PC-3 (cell line): ENCODE results near the gene TSHZ3. TPM values are rescaled to one million over a fixed set of nuclear protein-coding genes. Genes with fewer than 3 reads are reported as not detected.

ENCODE experiments used
- ATAC-seq: fragments of 200-7000 bp; cut with Tn5 transposase; 2 replicates; pipeline ENCODE4 v1.9.1; 2020; ENCODE audit warnings: mild to moderate bottlenecking, moderate library complexity
- BruUV-seq: library from RNA; stranded (reverse); fragments of 400-500 nt; replicated peaks from 2 replicates; lab custom pipeline; 2021; lab: Mats Ljungman, UMichigan
- CTCF ChIA-PET: fragments of 300-600 bp; sonication (Branson Sonifier 250); formaldehyde crosslinking; loops from one replicate; lab custom pipeline; 2022; ENCODE audit warnings: antibody characterized with exemption; lab: Charles Lee
- POLR2A ChIA-PET: fragments of 300-600 bp; sonication (Branson Sonifier 250); formaldehyde crosslinking; loops from one replicate; lab custom pipeline; 2022; ENCODE audit warnings: antibody characterized with exemption; ENCODE audit not compliant: unreplicated experiment; lab: Charles Lee
- DNase-seq: peaks from one replicate; pipeline ENCODE4 v3.0.0-alpha.2; 2015
- H2AFZ ChIP-seq: fragments of 300-600 bp; sonication (generic); 2 replicates; pipeline ENCODE4 v1.6.0; 2016; ENCODE audit warnings: antibody characterized with exemption, low read length
- H3F3A ChIP-seq: fragments of 300-600 bp; sonication (generic); one replicate; pipeline ENCODE4 v1.6.0; 2017; ENCODE audit warnings: antibody characterized with exemption, low read length, control low read depth, mild to moderate bottlenecking; ENCODE audit not compliant: unreplicated experiment
- H3K27ac ChIP-seq: fragments of 300-600 bp; sonication (generic); 2 replicates; pipeline ENCODE4 v1.5.1; 2016; ENCODE audit warnings: mild to moderate bottlenecking, low read length
- H3K27me3 ChIP-seq: fragments of 300-600 bp; sonication (generic); 2 replicates; pipeline ENCODE4 v1.6.1; 2016; ENCODE audit warnings: low read length, mixed read lengths
- H3K36me3 ChIP-seq: fragments of 300-600 bp; sonication (generic); 2 replicates; pipeline ENCODE4 v1.6.1; 2016; ENCODE audit warnings: low read depth, mixed run types, low read length, mixed read lengths
- H3K4me1 ChIP-seq: fragments of 300-600 bp; sonication (generic); 2 replicates; pipeline ENCODE4 v1.5.1; 2016; ENCODE audit warnings: low read length; ENCODE audit not compliant: insufficient read depth
- H3K4me2 ChIP-seq: fragments of 300-600 bp; sonication (generic); 2 replicates; pipeline ENCODE4 v1.6.0; 2016; ENCODE audit warnings: low read length
- H3K4me3 ChIP-seq: fragments of 300-600 bp; sonication (generic); 2 replicates; pipeline ENCODE4 v1.5.1; 2016; ENCODE audit warnings: mild to moderate bottlenecking, low read length, mixed read lengths
- H3K79me2 ChIP-seq: fragments of 300-600 bp; sonication (generic); 2 replicates; pipeline ENCODE4 v1.6.1; 2017; ENCODE audit warnings: low read length, mixed read lengths
- H3K9ac ChIP-seq: fragments of 300-600 bp; sonication (generic); 2 replicates; pipeline ENCODE4 v1.6.0; 2016; ENCODE audit warnings: mild to moderate bottlenecking, low read length
- H3K9me2 ChIP-seq: fragments of 300-600 bp; sonication (generic); replicated peaks from 2 replicates; pipeline ENCODE4 v1.6.1; 2016; ENCODE audit warnings: mixed run types, low read length, mixed read lengths
- H3K9me3 ChIP-seq: fragments of 300-600 bp; sonication (generic); 2 replicates; pipeline ENCODE4 v1.6.1; 2016; ENCODE audit warnings: low read length, mixed read lengths
- H4K20me1 ChIP-seq: fragments of 300-600 bp; sonication (generic); 2 replicates; pipeline ENCODE4 v1.6.1; 2016; ENCODE audit warnings: low read length, mixed read lengths
- EZH2 ChIP-seq: fragments of 300-600 bp; sonication (generic); IDR thresholded peaks from one replicate; pipeline ENCODE4 v1.6.1; 2017; ENCODE audit warnings: antibody characterized with exemption, mild to moderate bottlenecking, low read length; ENCODE audit not compliant: unreplicated experiment
- EZH2phosphoT487 ChIP-seq: fragments of 300-600 bp; sonication (generic); IDR thresholded peaks from 2 replicates; pipeline ENCODE4 v1.6.1; 2018; ENCODE audit warnings: mild to moderate bottlenecking, antibody characterized with exemption, low read length, borderline replicate concordance
- intact Hi-C: fragments of 100-400 bp; cut with micrococcal nuclease; formaldehyde crosslinking; loops from 2 replicates; pipeline ENCODE4 v1.9.0; 2023
- total RNA-seq: library from RNA; depleted of rRNA; stranded (reverse); fragments of >200 nt; gene quantifications from 2 replicates; pipeline ENCODE4 v1.2.3, GENCODE V29; 2014
- TF ChIP-seq, protein P1 (sequence below): fragments of 300-600 bp; sonication (generic); conservative IDR thresholded peaks from 2 replicates; pipeline ENCODE4 v1.5.1; 2017; ENCODE audit warnings: antibody characterized with exemption, low read depth, mild to moderate bottlenecking, low read length

The TSHZ3 gene
- total RNA-seq, 1 experiment from 2014 or later, result 0.18 TPM

DNA sequence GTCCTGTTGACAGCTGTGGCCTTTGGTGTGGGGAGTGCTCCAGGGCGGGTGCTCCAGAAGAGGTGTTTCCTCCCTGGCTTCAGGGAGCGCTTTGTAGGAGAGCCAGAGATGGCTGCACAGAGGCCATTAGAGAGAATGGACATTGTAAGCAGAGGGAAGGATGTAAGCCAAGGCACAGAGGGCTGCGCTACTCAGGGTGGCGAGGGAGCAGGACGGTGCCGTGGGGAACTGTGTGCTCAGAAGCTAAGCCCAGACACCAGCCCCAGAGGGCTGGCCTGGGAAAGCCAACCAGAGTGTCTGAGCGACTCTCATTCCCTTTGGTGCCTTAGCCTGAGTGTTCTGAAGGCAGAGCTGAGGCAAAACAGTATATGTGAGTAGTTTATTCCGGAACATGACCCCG, 92.2 kb downstream of the TSHZ3 start:
- DNase-seq, result no peak
- no peaks in the 10 kb centered on the region for H3K36me3 ChIP-seq
- no TSS peak for BruUV-seq
- H3K9ac ChIP-seq, result no peak overlapping the region
- H3F3A ChIP-seq, result no peaks in the 10 kb centered on the region
- H3K4me1 ChIP-seq, result no peaks in the 10 kb centered on the region
- H3K27me3 ChIP-seq, result no peaks in the 10 kb centered on the region
- no peaks in the 10 kb centered on the region for H3K79me2 ChIP-seq
- no peak overlapping the region for H3K4me3 ChIP-seq
- ChIA-PET CTCF (no interaction called here), POLR2A (no interaction called here)
- no peak overlapping the region for H2AFZ ChIP-seq
- H3K4me2 ChIP-seq, result no peak overlapping the region
- intact Hi-C loops, result no loop called here
- no peaks in the 10 kb centered on the region for H4K20me1 ChIP-seq
- TF ChIP-seq, protein P1, sequence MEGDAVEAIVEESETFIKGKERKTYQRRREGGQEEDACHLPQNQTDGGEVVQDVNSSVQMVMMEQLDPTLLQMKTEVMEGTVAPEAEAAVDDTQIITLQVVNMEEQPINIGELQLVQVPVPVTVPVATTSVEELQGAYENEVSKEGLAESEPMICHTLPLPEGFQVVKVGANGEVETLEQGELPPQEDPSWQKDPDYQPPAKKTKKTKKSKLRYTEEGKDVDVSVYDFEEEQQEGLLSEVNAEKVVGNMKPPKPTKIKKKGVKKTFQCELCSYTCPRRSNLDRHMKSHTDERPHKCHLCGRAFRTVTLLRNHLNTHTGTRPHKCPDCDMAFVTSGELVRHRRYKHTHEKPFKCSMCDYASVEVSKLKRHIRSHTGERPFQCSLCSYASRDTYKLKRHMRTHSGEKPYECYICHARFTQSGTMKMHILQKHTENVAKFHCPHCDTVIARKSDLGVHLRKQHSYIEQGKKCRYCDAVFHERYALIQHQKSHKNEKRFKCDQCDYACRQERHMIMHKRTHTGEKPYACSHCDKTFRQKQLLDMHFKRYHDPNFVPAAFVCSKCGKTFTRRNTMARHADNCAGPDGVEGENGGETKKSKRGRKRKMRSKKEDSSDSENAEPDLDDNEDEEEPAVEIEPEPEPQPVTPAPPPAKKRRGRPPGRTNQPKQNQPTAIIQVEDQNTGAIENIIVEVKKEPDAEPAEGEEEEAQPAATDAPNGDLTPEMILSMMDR, result no peak
- TF ChIP-seq EZH2, result no peak
- TF ChIP-seq EZH2phosphoT487, result no peak
- H3K9me2 ChIP-seq, result no peaks in the 10 kb centered on the region
- no peak overlapping the region for H3K27ac ChIP-seq
- no peak for ATAC-seq
- H3K9me3 ChIP-seq, result no peaks in the 10 kb centered on the region

DNA sequence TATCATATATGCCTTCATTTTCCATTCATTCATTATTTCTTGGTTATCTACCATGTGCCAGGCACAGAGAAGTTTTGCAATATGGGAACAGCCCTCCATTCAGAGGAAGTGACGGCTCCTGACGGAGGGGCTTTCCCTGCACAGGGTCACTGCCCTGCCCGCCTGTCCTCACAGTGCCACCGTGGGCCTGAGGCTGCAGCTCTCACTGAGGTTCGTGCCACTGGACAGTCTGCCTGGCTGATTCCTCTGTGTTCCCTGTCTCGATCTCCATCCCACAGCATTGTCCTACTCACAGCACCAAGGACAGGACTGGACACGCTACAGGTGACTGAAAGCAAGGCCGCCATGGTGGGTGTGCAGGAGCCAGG, 92.7 kb downstream of the TSHZ3 start:
- H3K27ac ChIP-seq, result no peak overlapping the region
- H2AFZ ChIP-seq, result no peak overlapping the region
- CTCF ChIA-PET, result no interaction called here
- no peaks in the 10 kb centered on the region for H4K20me1 ChIP-seq
- TF ChIP-seq EZH2phosphoT487 (no peak), EZH2 (no peak)
- TF ChIP-seq, protein P1, result no peak
- H3K79me2 ChIP-seq, result no peaks in the 10 kb centered on the region
- no peaks in the 10 kb centered on the region for H3K9me3 ChIP-seq
- no peaks in the 10 kb centered on the region for H3K9me2 ChIP-seq
- H3K9ac ChIP-seq, result no peak overlapping the region
- POLR2A ChIA-PET, result no interaction called here
- H3K36me3 ChIP-seq, result no peaks in the 10 kb centered on the region
- no peak for ATAC-seq
- DNase-seq, result no peak
- no TSS peak for BruUV-seq
- H3K4me3 ChIP-seq, result no peak overlapping the region
- intact Hi-C loops, result no loop called here
- H3K4me2 ChIP-seq, result no peak overlapping the region
- H3K27me3 ChIP-seq, result no peaks in the 10 kb centered on the region
- H3F3A ChIP-seq, result no peaks in the 10 kb centered on the region
- no peaks in the 10 kb centered on the region for H3K4me1 ChIP-seq

DNA sequence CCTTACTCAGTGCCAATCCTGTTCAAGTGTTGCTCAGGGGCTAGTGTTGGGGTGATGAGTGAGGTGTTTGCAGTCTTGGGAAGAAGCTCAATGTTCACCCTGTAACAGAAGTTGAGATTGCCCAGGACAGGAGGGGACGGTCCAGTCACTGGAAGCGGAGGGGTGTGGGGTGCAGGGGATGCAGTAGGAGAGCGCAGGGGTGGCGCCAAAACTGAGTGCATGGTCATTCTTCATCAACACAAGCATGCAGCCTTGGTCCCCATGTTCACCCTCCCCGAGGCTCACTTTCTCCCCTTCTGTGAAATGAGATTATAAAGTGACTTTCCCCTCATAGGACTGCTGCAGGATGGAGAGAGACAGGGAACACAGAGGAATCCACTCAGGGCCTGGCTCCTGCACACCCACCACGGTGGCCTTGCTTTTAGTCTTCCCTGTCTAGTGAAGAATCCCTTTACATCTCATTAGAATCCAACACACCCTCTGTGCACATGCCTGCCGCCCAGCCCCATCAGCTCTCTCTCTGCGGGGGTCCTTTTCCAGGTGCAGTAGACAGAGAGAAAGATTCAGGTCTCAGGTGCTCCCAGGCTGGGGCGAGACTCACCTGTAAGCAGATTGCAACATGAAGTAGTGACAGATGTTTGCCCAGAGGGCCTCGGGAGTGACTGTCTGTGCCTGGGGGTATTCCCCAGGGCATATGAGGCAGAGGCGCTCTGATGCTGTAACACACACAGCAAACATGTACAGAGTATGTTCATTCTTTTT, 93.2 kb downstream of the TSHZ3 start:
- no TSS peak for BruUV-seq
- ATAC-seq (no peak), DNase-seq (no peak)
- TF ChIP-seq EZH2phosphoT487, result no peak
- no peak for TF ChIP-seq EZH2
- TF ChIP-seq, protein P1, result no peak
- no peaks in the 10 kb centered on the region for H3K9me2 ChIP-seq
- H4K20me1 ChIP-seq, result no peaks in the 10 kb centered on the region
- no peak overlapping the region for H3K4me2 ChIP-seq
- no peaks in the 10 kb centered on the region for H3K79me2 ChIP-seq
- ChIA-PET POLR2A (no interaction called here), CTCF (no interaction called here)
- H2AFZ ChIP-seq, result no peak overlapping the region
- no peak overlapping the region for H3K4me3 ChIP-seq
- H3K9me3 ChIP-seq, result no peaks in the 10 kb centered on the region
- no peaks in the 10 kb centered on the region for H3K4me1 ChIP-seq
- intact Hi-C loops, result no loop called here
- no peak overlapping the region for H3K9ac ChIP-seq
- H3K27me3 ChIP-seq, result no peaks in the 10 kb centered on the region
- H3K27ac ChIP-seq, result no peak overlapping the region
- H3K36me3 ChIP-seq, result no peaks in the 10 kb centered on the region
- H3F3A ChIP-seq, result no peaks in the 10 kb centered on the region
